ENCODE results near the gene CD74.

DNA sequence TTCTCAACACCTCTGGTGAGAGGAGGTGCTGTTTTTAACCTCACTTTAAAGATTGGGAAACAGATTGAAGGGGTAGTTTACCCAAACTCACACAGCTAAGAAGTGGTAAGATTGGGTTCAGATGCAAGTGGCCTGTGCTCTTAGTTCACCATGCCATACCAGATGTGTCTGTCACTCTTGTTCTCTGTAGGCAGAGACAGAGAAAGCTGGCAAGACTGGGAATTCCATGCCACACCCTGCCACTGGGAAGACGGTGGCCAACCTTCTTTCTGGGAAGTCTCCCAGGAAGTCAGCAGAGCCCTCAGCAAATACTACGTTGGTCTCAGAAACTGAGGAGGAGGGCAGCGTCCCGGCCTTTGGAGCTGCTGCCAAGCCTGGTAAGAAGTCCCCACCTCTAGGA is 44.2 kb downstream of the CD74 start:
- TF ChIP-seq POLR2AphosphoS5 (IDR thresholded peaks at IDR 0.05) (no peak), POLR2A (IDR thresholded peaks at IDR 0.05) (no peak)
- TF ChIP-seq, protein P1, sequence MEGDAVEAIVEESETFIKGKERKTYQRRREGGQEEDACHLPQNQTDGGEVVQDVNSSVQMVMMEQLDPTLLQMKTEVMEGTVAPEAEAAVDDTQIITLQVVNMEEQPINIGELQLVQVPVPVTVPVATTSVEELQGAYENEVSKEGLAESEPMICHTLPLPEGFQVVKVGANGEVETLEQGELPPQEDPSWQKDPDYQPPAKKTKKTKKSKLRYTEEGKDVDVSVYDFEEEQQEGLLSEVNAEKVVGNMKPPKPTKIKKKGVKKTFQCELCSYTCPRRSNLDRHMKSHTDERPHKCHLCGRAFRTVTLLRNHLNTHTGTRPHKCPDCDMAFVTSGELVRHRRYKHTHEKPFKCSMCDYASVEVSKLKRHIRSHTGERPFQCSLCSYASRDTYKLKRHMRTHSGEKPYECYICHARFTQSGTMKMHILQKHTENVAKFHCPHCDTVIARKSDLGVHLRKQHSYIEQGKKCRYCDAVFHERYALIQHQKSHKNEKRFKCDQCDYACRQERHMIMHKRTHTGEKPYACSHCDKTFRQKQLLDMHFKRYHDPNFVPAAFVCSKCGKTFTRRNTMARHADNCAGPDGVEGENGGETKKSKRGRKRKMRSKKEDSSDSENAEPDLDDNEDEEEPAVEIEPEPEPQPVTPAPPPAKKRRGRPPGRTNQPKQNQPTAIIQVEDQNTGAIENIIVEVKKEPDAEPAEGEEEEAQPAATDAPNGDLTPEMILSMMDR (IDR thresholded peaks at IDR 0.05 in 8 of 11, conservative IDR thresholded peaks at IDR 0.05 in 3 of 11) = no peak
